Left forelimb (tissue), 1 donor: Measurements from ENCODE around the gene AFDN.
A peak's percentile ranks its signal among the peaks of the same experiment; 100 is the strongest.

Source experiments
- DNase-seq: peaks from one replicate; pipeline ENCODE4 v3.0.0-alpha.2; 2018; ENCODE audit warnings: low spot score

The AFDN gene

DNA sequence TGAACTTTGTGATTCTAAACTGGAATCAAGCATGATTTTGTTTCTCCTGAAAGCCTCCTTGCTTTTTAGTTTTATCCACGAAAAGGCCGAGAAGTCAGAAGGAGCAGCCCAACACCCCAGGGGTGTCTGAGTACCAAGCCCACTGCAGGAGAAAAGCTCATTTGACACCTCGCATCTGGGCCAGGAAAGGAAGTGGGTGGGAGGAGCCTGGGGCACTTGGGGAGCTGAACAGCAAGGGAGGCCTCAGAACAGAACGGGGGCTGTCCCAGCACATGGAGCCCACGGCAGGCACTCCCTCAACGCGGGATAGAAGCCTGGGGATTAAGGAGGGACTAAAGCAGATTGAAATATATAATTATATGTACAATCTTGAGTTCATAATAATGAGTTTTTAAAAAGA lies 177.3 kb downstream of the AFDN start:
- DNase-seq, result no peak

DNA sequence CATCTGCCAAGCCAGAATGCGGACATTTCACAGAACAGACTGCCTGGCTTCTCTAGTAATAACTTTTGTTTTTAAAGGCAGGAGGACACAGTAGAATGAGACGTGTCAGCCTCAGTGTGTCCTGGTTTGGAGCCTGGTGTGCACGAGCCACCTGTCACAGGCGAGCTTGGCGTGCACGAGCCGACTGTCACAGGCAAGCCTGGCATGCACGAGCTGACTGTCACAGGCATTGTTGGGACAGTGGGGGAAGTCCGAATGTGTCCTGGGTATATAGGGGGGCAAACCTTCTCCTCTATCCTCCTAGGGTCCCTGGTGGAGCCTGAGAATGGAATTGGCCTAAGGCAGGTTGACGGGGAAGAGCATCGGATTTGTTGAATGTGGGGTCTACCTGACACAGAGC lies 178.2 kb downstream of the AFDN start:
- DNase-seq, result no peak

DNA sequence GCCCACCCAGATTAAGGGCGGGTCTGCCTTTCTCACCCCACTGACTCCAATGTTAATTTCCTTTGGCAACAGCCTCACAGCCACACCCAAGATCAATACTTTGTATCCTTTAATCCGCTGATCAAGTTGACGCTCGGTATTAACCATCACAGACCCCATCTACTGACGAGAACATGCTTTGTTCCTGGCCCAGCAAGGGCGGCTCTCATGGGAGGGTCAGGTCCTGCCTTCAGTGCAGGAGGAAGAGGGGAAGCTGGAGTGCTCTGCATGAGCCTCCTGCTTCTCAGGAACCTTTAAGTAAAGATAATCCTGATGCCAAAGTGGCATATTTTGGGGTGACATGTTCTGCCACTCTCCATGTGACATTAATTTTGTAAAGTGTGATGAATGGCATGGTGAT lies 179.1 kb downstream of the AFDN start:
- no peak for DNase-seq

DNA sequence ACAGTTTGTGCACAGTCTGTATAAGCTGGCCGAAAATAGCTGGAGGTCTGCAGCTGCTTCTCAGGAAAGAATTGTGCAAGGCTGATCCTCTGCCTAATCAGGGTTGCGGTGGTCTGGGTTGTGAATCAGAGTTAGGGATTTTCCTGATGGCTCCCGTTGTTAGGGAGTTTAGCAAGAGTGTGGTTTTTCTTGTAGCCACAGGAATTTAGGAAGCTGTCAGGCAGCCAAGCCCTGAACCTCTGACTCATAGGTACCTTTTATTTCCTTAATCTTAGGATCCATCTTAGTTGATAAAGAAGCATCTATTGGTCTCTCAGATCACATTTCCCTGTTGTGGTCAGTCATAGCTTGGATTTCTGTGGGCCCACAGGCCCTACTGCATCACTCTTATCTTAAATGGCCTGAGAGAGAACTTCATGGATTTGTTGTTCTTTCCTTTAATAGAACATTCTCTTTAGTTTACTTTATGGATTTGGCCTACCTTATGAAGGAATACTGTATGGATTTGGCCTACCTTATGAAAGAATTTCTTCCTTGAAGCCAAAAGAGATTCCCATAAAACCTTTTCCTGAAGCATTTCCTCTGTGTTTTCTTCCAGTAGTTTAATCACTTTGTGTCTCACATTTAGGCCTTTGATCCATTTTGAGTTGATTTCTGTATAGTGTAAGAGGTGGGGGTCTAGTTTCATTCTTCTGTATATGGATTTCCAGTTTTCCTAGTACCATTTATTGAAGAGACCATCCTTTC lies 181.1 kb downstream of the AFDN start:
- DNase-seq, result no peak

DNA sequence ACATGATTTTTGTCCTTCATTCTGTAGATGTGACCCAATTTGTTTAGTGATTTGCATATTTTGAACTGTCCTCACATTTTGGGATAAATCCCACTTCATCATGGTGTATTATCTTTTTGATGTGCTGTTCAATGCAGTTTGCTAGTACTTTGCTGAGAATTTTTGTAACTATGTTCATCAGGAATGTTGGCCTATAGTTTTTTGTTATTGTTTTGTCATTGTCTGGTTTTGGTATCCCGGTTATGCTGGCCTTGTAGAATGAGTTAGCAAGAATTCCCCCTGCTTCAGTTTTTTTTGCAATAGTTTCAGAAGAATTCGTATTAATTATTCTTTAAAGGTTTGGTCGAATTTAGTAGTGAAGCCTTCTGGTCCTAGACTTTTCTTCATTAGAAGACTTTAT lies 182.6 kb downstream of the AFDN start:
- DNase-seq, result no peak

DNA sequence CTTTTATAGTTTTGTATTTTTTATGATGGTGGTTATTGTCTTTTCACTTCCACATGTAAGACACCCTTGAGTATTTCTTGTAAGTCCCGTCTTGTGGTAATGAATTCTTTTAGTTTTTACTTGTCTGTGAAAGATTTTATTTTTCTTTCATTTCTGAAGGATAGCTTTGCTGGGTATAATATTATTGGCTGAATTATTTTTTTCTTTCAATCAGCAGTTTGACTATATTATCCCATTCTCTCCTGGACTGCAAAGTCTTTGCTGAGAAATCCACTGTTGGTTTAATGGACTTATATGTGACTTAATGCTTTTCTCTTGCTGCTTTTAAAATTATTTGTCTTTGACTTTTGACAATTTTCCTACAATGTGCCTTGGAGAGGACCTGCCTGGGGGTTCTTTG lies 184.6 kb downstream of the AFDN start:
- no peak for DNase-seq

DNA sequence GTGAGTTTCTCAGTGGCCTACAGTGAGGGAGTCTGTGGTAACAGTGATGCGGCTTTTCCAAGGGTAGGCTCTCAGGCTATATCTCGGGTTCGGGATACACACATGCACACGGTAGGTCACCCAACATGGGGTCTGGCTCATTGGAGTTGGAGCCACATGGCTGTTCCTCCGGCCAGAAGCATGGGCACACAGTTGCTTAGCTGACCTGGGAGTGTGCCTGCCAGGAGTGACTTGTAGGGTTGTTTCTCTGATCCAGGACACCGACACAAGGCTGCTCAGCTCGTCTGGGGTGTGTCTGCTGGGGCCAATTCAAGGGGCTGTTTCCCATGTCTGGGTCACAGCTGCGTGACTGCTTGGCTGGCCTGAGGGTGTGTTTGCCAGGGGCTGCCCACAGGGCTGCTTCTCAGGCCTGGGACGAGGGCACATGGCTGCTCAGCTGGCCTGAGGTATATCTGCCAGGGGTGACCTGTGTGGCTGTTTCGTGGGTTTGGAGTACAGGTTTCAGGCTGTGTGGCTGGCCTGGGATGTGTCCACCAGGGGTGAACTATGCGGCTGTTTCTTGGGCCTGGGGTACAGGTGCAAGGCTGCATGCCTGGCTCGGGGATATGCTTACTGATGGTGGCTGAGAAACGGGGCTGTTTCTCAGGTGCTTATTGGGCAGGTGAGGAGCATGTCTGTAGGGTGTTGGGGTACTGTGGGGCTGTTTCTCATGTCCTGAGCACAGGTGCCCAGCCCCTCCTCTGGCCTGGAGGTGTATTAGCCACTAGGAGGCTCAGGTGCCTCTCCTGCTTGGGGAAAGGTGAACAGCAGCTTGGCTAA lies 185.9 kb downstream of the AFDN start:
- peak; percentile 47 for DNase-seq

DNA sequence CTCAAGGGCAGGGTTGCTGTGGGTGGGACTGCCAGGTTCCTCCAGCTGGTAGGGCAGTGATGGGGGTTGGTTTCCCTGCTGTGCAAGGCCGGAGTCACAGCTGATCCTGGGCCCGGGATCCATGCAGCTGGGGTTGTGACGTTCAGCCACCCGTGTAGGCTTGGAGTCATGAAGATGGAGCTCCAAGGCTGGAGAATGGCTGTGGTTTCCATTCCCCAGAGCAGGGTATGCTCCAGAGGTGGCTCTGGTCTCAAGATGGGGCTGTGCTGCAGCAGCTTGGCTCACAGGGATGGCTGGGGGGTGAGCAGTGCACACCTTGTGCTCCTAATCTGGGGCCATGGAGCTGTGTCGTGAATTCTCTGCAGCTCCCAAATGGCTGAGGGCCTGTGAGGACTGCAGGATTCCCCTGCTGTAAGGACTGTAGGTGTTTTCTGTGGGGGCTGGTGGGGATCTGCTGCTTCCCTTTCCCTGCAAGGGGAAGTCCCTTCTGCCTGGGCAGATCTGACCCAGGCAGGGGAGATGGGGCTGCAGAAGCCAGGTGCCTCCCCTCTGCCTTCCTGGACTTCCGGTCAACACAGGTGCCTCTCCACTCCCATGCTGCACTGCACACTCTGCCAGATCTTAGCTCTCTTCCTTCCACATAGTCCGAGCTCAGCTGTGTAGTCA lies 186.7 kb downstream of the AFDN start:
- DNase-seq, result peak; percentile 55

DNA sequence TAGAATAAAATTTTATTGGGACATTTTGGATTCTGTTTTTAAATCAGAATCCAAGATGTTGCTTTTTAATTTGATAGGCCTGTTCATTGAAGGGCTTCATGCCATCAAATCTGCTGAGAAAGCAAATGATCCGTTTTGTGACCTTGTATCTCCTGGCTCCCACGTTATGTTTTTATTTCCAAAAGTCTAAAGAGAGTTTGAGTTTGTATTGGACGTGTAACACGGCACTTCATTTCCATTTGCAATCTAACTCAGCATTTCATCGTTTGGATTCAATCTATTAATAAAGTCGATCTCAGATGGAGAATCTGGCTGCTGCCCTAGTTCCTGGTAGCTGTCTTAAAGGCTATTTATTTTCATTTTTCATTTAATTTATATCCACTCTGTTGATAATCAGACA lies 187.7 kb downstream of the AFDN start:
- no peak for DNase-seq

DNA sequence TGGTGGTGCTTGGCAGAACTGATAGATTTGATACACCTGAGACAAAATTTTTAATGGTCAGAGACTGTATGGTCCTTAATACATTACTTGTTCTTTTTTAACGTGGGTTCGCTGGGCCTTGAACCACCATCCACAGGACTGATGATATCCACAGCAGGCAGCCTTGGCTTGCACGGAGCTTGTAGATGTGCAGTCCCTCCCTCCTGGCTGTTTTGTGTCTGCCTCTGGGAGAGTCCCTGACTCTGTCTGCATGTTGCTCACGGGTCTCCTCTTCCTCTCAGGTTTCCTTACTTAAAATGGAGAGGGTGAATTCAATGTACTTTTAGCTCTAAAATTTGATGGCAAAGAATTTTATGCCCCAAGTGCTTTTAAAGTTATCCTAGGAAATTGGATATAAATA lies 188.3 kb downstream of the AFDN start:
- DNase-seq, result peak; percentile 36

DNA sequence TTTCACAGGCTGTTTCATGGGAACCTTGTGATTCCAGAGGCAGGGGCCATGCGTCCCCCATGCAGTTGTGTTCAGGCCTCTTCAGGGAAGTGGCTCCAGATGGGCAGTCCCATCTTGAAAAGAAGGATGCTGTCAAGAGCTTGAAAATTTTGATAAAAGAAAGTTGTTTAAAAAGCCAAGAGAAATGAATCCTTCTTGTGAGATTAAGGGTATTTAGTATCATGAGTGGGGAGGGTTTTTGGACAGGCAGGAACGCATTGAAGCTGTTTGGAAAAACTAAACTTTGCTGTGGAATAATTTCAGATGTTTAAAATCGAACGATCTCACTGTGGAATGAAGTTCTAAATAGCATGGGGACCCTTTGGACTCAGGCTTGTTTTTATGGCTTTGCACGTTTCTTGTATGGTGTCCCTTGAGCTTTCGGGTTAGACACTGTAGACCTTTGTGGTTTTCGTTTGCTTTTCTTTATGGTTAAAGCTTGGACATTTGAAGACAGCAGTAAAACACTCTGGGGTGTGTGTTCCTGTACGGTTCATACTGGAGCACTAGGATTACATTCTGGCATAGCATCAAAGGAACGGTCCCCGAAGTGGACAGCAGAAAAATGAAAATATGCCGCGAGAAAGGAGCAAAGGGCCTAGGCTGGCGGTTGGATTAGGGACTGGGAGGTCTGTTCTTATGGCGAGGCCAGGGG lies 188.9 kb downstream of the AFDN start:
- DNase-seq, result peak; percentile 62

DNA sequence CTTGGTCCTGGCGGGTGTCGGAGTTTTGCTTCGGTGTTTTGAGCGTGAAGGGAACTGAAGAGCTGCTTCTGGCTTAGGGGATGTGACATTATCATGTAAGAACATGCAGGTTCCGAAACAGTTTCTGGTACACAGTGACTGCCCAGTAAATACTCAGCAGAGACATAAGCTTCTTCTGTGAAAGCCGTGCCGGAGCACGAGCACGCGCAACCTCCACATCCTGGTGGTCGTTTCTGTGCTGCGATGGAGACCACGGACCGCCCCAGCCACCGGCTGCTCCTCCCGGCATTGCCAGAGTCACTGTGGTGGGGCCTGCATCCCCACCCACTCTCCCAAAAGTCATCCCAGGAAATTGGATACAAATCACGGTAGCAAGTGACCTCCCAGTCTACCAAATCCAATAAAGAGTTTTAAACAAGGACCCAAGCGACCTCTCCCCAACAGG lies 189.5 kb downstream of the AFDN start:
- DNase-seq, result peak; percentile 63

DNA sequence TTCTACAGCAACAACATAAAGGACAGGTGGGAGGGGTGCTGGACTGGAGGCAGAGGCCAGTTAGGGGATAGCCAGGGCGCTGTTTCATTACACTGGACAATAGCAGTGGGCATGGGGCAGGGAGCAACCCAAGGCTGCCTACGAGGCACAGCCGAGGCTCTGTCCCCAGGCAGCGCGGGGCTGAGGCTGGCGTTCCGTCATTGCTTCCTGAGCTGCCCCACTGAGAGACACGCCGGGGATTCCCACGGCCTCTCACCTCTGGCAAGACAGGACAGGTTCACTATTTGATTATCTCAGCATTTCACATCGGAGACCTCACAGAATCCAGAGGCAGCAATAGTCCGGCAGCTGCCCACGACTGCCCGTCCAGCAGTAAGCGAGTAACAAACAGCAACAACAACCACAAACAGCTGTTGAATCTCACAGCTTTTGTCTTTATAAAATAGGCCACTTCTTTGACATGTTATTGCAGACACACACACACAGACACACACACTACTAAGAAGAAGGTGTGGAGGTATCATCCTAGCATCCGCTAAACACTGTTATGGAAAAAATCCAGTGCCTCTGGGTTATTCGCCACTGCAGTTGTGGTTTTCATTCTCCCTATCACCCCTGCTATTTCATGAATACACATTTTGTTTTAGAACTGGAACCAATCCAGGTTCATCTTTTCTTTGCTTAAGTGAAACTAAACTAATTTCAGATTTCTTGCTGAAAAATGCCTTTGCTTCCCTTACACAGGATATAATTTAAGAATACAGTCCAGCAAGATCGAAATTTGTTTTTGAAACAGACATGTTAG lies 190.2 kb downstream of the AFDN start:
- DNase-seq, result peak; percentile 53

DNA sequence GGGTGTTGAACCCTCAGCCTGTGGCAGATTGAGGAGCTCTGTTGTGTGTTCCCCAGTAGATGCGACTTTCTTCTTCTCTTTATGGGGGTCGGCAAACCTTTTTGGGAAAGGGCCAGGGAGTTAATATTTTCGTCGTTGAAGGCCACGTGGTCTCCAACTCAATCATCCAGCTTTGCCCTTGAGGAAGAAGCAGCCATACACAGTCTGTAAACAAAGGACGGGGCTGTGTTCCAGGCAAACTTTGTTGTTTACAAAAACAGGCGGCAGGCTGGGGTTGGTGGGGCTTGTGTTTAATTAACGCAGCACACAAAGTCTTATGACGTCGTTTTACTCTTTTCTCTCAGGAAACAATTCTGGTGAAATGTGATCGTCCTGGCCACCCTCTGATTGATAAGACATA lies 190.9 kb downstream of the AFDN start:
- DNase-seq, result peak; percentile 42

DNA sequence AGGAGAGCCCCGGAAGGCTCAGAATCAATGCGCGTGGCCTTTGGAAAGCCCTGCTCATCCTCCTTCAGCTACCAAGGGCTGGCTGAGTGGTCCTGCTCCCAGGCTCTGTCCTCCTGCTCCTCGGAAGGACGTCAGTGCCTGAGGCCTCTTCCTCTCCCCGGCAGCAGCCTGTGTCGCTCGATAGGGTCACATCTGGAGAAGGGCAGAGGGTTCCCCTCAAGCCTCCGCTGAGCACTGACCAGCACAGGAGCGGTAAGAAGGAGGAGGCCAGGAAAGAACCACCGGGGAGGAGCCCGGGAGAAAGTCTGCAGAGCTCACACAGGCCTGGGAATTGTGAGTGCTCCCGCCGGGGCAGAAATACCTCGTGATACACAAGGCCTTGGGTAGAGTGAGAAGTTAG lies 192.0 kb downstream of the AFDN start:
- DNase-seq, result peak; percentile 26

DNA sequence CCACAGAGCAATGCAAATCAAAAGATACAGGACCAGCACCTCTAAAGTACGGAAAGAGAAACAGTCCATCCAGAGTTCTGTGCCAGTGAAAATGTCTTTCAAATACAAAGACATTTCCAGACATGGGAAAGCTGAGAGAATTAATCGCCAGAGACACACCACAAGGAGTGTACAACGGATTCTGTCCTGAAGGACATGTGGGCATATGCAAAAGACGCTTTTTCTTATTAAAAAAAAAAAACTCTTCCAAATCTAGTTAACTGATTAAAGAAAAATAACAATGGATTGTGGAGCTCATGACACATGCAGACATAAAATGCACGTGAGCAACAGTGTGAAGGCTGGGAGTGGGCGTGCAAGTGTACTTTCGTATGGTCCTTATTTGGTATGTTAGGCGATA lies 193.5 kb downstream of the AFDN start:
- no peak for DNase-seq

DNA sequence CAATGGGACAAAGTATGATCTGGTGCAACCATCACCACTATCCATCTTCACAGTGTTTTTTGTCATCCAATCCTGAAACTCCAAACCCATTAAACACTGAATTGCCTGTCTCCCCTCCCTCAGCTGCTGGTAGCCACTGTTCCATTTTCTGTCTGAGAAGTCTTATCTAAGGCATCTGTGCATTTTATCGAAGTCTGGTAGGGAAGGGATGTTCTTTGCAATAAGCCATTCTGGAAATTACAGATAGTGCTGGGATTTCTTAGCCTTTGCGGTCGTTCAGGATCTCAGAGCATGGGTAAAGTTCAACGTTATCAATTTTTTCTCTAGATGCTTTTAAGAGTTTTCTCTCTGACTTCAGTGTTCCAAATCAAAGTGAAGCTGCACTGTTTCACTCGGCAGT lies 194.9 kb downstream of the AFDN start:
- DNase-seq, result peak; percentile 12
